Spleen (tissue), 11 donors: ENCODE results near the gene DGCR6. TPM values are rescaled to one million over a fixed set of nuclear protein-coding genes. Genes with fewer than 3 reads are reported as not detected.
"Not testable (repeated sequence)": the region's sequence is repeated elsewhere in the genome, so short reads cannot be mapped to it uniquely, and the experiment has no call there.

ENCODE experiments used
- DNase-seq: peaks from one replicate; pipeline ENCODE4 v3.0.0-alpha.2; 2020
- H3K27ac ChIP-seq, 8 donors: fragments of 200-600 bp; sonication (generic) in 7 of 8; 1 replicate in 4 of 8; 2 replicates in 4 of 8; pipeline versions ENCODE4 v1.5.0 to v1.8.0; 2016 to 2021; ENCODE audit warnings: inconsistent platforms in 4 of 8, mild to moderate bottlenecking in 4 of 8, moderate library complexity in 1 of 8
- H3K27me3 ChIP-seq, 7 donors: fragments of 200-600 bp; sonication (generic) in 6 of 7; replicated peaks in 1 of 7; 1 replicate in 4 of 7; 2 replicates in 3 of 7; pipeline versions ENCODE4 v1.5.0 to v1.8.0; 2016 to 2021; ENCODE audit warnings: inconsistent platforms in 3 of 7, mild to moderate bottlenecking in 1 of 7
- H3K36me3 ChIP-seq, 6 donors: fragments of 200-600 bp; sonication (generic) in 5 of 6; 1 replicate in 4 of 6; 2 replicates in 2 of 6; pipeline versions ENCODE4 v1.5.0 to v1.8.0; 2016 to 2021; ENCODE audit warnings: inconsistent platforms in 2 of 6
- H3K4me1 ChIP-seq, 6 donors: fragments of 200-600 bp; sonication (generic) in 5 of 6; 1 replicate in 3 of 6; 2 replicates in 3 of 6; pipeline versions ENCODE4 v1.5.0 to v1.8.0; 2016 to 2021; ENCODE audit warnings: inconsistent platforms in 3 of 6
- H3K4me3 ChIP-seq, 8 donors: fragments of 200-600 bp; sonication (generic) in 7 of 8; 1 replicate in 4 of 8; 2 replicates in 4 of 8; pipeline versions ENCODE4 v1.5.0 to v1.8.0; 2016 to 2021; ENCODE audit warnings: inconsistent platforms in 4 of 8, mild to moderate bottlenecking in 4 of 8, moderate library complexity in 2 of 8
- H3K9me3 ChIP-seq, 8 donors: fragments of 200-600 bp; sonication (generic) in 7 of 8; 1 replicate in 4 of 8; 2 replicates in 4 of 8; pipeline versions ENCODE4 v1.5.0 to v1.8.0; 2016 to 2021; ENCODE audit warnings: inconsistent platforms in 4 of 8
- CTCF ChIP-seq, 11 experiments: fragments of 200-600 bp in 7 of 11; fragments of 450-650 bp in 4 of 11; sonication (generic) in 4 of 11; IDR thresholded peaks in 8 of 11; conservative IDR thresholded peaks in 3 of 11; 1 replicate in 7 of 11; 2 replicates in 4 of 11; pipeline versions ENCODE4 v1.4.0 to v1.8.0; 2016 to 2021; ENCODE audit warnings: antibody characterized with exemption in 11 of 11, inconsistent platforms in 4 of 11, mild to moderate bottlenecking in 1 of 11
- POLR2A ChIP-seq, 3 donors: fragments of 450-650 bp; IDR thresholded peaks; one replicate each; pipeline ENCODE4 v1.5.1; 2017; ENCODE audit warnings: antibody characterized with exemption in 3 of 3, mild to moderate bottlenecking in 1 of 3
- POLR2AphosphoS5 ChIP-seq, 3 donors: sonication (generic); formaldehyde crosslinking; IDR thresholded peaks; one replicate each; pipeline ENCODE4 v1.5.1; 2017; ENCODE audit warnings: antibody characterized with exemption in 3 of 3
- WGBS, 5 donors: extraction: QIAGEN DNeasy Blood & Tissue Kit in 3 of 5; methylation state at CpG; one replicate each; pipeline versions ENCODE4 v1.1.5 to v1.1.7; 2013 to 2018; 5-methylcytosine and 5-hydroxymethylcytosine counted together
- intact Hi-C: fragments of 100-400 bp; cut with DNase I; formaldehyde crosslinking; loops from one replicate; pipeline ENCODE4 v1.15.0; 2023; ENCODE audit warnings: low total_unique reads
- polyA plus RNA-seq, 3 donors: library from polyadenylated mRNA; stranded (reverse); fragments of 200-250 nt; gene quantifications; one replicate each; pipeline ENCODE4 v1.2.1, GENCODE V29; 2013
- total RNA-seq, 7 donors: library from RNA; depleted of rRNA in 3 of 7; stranded (reverse); fragments of >200 nt in 3 of 7; fragmentation: NEBNext Ultra II Directional in 4 of 7; extraction: Animal tissue kit (Norgen Biotek cat#: 25700) in 4 of 7; gene quantifications; one replicate each; pipeline versions ENCODE4 v1.1.0 to v1.2.1, GENCODE V29; 2016 to 2021
- donor health status: healthy with polysubstance abuse.
- donor health status: DM: no; HTN: no; CAD: no; lungs with moderate emphysema.
- donor health status: DM: no; HTN: no; CAD: no.
- donor health status: Bipolar disorder and iron deficiency.
- donor health status: healthy.
- donor health status: DM: no; HTN: no; CAD: no.
- donor health status: DM: yes; HTN: yes; CAD: no.

Gene DGCR6
- total and polyA plus RNA-seq, 10 donors = 0.46 to 5.3 (median 1.5) TPM

- intact Hi-C loops = not testable (repeated sequence)
Measured at GRCh38 chr22:18906410-18906745, 258 bp downstream of the DGCR6 start.

GRCh38 chr22:18906896-18907295, 776 bp downstream of the DGCR6 start:
- 32 to 38% methylated on average over 5 to 7 of the region's 13 CpGs; no CpG with 5 or more reads in 3 of the 5 donors for whole genome bisulfite sequencing, 5 donors
- no peaks in the 10 kb centered on the region for H3K9me3 ChIP-seq
- H3K4me1 ChIP-seq = no peaks in the 10 kb centered on the region
- H3K27ac ChIP-seq = no peak overlapping the region
- no peak overlapping the region for H3K4me3 ChIP-seq
- intact Hi-C loops = no loop called here
- TF ChIP-seq POLR2AphosphoS5 (IDR thresholded peaks at IDR 0.05) (no peak), CTCF (IDR thresholded peaks at IDR 0.05 in 8 of 11, conservative IDR thresholded peaks at IDR 0.05 in 3 of 11) (no peak), POLR2A (IDR thresholded peaks at IDR 0.05) (no peak)
- H3K36me3 ChIP-seq = no peaks in the 10 kb centered on the region
- DNase-seq = no peak
- no peaks in the 10 kb centered on the region for H3K27me3 ChIP-seq

More at GRCh38 chr22:18906410-18906745, 258 bp downstream of the DGCR6 start:
- H3K4me3 ChIP-seq, H3K27ac ChIP-seq, H3K36me3 ChIP-seq, DNase-seq, H3K4me1 ChIP-seq, H3K9me3 ChIP-seq, H3K27me3 ChIP-seq: not testable (repeated sequence)
- no CpG with 5 or more reads among the region's 36 CpGs for WGBS, 5 donors

GRCh38 chr22:18909556-18909955, 3.4 kb downstream of the DGCR6 start:
- intact Hi-C loops = no loop called here
- 95 to 100% methylated on average over 1 to 3 of the region's 5 CpGs; no CpG with 5 or more reads in 3 of the 5 donors for WGBS, 5 donors
- DNase-seq = no peak

GRCh38 chr22:18911535-18911934, 5.4 kb downstream of the DGCR6 start:
- WGBS, 5 donors = no CpG with 5 or more reads among the region's 2 CpGs
- DNase-seq, H3K27me3 ChIP-seq, intact Hi-C loops, H3K9me3 ChIP-seq, H3K4me3 ChIP-seq, H3K36me3 ChIP-seq, H3K27ac ChIP-seq, H3K4me1 ChIP-seq: not testable (repeated sequence)

More at GRCh38 chr22:18909556-18909955, 3.4 kb downstream of the DGCR6 start:
- no peak overlapping the region for H3K4me3 ChIP-seq
- TF ChIP-seq POLR2AphosphoS5 (IDR thresholded peaks at IDR 0.05) (no peak), CTCF (IDR thresholded peaks at IDR 0.05 in 8 of 11, conservative IDR thresholded peaks at IDR 0.05 in 3 of 11) (no peak), POLR2A (IDR thresholded peaks at IDR 0.05) (no peak)
- H3K27me3 ChIP-seq = no peaks in the 10 kb centered on the region
- H3K9me3 ChIP-seq = no peaks in the 10 kb centered on the region
- H3K27ac ChIP-seq = no peak overlapping the region
- no peaks in the 10 kb centered on the region for H3K4me1 ChIP-seq
- no peaks in the 10 kb centered on the region for H3K36me3 ChIP-seq

- H3K4me3 ChIP-seq, intact Hi-C loops, DNase-seq, H3K4me1 ChIP-seq, H3K36me3 ChIP-seq, H3K9me3 ChIP-seq, H3K27me3 ChIP-seq, H3K27ac ChIP-seq: not testable (repeated sequence)
- no CpG with 5 or more reads among the region's 10 CpGs for WGBS, 5 donors
Measured at GRCh38 chr22:18912264-18912946, 6.3 kb downstream of the DGCR6 start.

- DNase-seq, H3K27ac ChIP-seq, H3K36me3 ChIP-seq, H3K4me3 ChIP-seq, H3K9me3 ChIP-seq, H3K27me3 ChIP-seq, H3K4me1 ChIP-seq, intact Hi-C loops: not testable (repeated sequence)
- WGBS, 5 donors = no CpG with 5 or more reads among the region's 10 CpGs
Measured at GRCh38 chr22:18914558-18914957, 8.4 kb downstream of the DGCR6 start.

GRCh38 chr22:18915550-18915949, 9.4 kb downstream of the DGCR6 start:
- no CpG with 5 or more reads among the region's 9 CpGs for WGBS, 5 donors
- DNase-seq, intact Hi-C loops, H3K27ac ChIP-seq, H3K27me3 ChIP-seq, H3K4me1 ChIP-seq, H3K36me3 ChIP-seq, H3K9me3 ChIP-seq, H3K4me3 ChIP-seq: not testable (repeated sequence)

GRCh38 chr22:18917818-18918217, 11.7 kb downstream of the DGCR6 start:
- H3K9me3 ChIP-seq, H3K27me3 ChIP-seq, H3K4me3 ChIP-seq, H3K36me3 ChIP-seq, H3K27ac ChIP-seq, DNase-seq, intact Hi-C loops, H3K4me1 ChIP-seq: not testable (repeated sequence)
- 65 to 100% (median 87%) methylated on average over 1 to 2 of the region's 3 CpGs; no CpG with 5 or more reads in 2 of the 5 donors for WGBS, 5 donors

- H3K4me3 ChIP-seq, DNase-seq, H3K4me1 ChIP-seq, H3K9me3 ChIP-seq, H3K27me3 ChIP-seq, H3K27ac ChIP-seq, H3K36me3 ChIP-seq, intact Hi-C loops: not testable (repeated sequence)
- WGBS, 5 donors = no CpG with 5 or more reads among the region's 12 CpGs
Measured at GRCh38 chr22:18920257-18920902, 14.3 kb downstream of the DGCR6 start.
